CD4-positive, alpha-beta T cell treated with Interleukin-6 at 100 ng/mL for 8 hours (primary cell): ENCODE measurements around the gene GALNT1.

Source experiments
- DNase-seq: peaks from one replicate; pipeline ENCODE4 v3.0.0-alpha.2; 2020; ENCODE audit warnings: mixed read lengths, low spot score

Gene GALNT1

GRCh38 chr18:35673682-35674081 lies 92.1 kb downstream of the GALNT1 start:
- no peak for DNase-seq

DNA sequence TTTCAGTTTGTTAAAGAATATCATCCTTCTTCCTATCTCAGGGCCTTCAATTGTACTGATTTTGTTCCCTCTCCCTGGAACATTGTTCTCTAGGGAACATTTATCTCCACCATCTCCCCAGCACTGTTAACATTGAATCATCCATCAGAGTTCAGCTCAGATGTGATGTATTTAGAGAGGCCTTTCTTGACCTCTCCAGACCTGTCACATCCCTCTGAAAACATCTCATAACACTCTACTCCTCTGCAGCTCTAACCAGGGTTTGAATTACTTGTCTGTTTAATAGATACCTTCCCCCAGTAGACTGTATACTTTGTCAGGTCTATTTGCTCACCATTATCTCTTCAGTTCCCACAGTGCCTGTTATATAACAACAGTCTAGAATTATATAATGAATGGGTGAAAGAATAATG lies 98.6 kb downstream of the GALNT1 start:
- DNase-seq: no peak

DNA sequence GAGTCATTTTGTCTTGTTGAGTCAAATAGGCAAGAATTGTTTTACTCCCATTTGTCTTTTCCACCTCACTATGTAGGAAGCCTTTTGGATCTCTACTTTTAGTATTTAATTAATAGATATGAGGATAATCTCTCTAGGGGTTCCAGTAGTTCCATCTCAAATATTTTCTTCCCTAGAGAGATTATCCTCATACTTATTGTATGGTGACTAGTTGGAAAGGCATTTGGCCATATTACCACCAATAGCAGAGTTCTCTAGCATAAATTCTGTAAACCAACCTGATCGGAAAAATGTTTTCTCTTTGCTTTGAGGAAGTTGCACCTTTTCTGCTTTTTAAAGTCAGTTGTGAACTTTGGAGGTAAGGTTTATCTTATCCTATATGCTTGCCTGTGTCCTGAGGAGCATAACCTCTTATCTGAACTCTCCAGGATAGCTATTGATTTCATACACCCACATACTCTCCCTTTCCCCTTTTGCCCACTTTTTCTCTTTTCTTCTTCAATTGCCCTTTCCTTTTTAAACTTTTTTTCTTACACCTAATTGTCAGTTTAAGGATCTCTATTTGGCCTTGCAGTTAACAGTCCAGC lies 100.8 kb downstream of the GALNT1 start:
- DNase-seq: no peak

- no peak for DNase-seq
Observed at GRCh38 chr18:35683021-35683420, 101.5 kb downstream of the GALNT1 start.

DNA sequence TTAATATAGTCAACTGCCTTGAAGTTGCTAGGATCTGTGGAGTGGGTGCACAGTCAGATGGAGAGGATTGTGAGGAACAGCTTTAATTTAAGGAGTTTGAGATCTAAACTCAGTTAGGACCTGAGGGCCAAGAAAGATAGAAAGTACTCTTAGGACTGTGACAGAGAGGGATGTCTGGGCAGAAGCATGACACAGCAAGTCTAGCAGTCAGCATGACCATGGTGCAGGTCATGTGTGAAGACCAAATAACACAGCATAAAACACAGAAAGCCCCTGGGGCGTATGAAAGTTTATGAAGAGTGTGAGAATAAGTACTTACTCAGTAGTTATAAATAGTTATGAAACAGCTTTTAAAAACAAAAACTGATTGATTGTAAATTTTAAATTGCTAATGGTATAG lies 107.2 kb downstream of the GALNT1 start:
- no peak for DNase-seq

DNA sequence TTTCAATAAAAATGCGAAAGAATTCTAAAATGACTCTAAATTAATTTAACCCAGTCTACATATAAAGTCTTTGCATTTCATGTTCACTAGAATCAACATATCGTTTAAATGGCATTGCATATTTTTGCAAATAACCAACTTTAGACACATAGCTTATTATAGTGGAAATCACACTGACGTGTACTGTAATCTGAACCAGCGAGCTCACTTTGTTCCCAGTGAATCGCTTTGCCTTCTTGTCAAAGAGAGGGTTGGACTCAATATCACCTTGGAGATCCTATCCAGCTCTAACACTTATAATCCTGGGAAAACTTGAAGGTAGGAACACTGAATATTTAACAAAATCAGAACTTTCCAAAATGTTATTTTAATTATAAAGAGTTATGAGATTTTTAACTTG lies 108.2 kb downstream of the GALNT1 start:
- no peak for DNase-seq

DNA sequence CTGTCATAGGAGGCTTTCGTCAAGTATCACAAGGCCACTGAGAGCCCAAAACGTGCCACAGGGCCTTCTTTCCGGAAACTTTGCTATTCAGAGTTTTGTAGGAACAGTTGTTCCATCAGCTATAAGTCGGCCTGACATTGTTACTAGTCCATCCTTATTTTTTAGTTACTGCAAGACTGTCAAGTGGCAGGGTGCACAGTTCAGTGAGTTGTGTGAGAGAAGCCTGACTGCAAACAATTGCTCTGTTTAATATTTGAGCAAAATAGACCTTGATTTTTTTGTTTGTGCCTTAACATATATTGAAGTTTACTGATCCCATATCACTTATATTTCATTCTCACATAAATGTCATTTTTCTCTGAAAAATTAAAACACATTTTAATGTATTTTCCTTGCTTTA lies 110.1 kb downstream of the GALNT1 start:
- no peak for DNase-seq

DNA sequence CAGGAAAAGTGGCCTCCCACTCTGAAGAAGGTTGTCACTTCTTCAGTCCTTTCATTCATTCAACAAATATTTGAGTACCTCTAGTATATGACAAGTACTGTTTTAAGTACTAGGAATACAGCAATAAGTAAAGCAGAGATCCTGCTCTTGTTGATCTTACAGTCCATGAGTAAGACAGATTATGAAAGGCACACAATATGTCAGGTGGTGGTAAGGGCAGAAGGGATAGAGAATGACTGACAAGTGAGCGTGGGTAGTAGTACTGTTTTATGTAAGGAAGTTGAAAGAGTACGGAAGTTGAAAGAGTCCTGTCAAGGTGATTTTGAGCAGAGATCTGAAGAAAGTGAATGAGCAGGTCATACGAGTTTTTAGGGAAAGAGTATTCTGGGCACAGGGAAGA lies 111.3 kb downstream of the GALNT1 start:
- no peak for DNase-seq

- no peak for DNase-seq
Observed at GRCh38 chr18:35693829-35694228, 112.3 kb downstream of the GALNT1 start.

DNA sequence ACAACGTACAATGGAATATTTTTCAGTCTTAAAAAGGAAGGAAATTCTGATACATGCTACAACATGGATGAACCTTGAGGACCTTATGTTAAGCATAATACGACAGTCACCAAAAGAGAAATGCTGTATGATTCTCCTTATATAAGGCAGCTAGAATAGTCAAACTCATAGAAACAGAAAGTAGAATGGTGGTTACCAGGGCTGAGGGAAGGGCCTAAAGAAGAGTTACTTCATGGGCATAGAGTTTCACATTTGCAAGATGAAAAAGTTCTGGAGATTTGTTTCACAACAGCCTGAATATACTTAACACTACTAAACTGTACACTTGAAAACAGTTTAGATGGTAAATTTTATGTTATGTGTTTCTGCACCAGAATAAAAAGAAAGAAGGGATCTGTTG lies 113.3 kb downstream of the GALNT1 start:
- no peak for DNase-seq

DNA sequence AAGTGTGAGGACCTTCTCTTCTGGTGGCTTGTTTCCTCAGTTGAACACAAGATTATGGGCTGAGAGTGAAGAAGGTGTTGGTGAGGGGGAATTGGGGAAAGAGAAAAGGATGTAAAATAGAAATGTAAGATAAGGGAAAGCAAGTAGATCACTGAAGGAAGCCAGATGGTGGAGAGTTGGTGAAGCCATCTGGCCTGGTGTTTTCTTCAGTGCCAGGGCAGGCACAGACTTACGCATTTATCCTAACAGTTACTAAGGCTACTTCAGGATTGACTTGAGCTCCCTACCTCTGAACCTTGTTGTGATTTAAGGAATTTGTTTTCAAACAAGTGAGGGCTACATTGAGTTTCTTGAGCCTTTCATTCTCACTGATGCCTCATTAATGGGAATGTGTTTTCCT lies 113.8 kb downstream of the GALNT1 start:
- DNase-seq: no peak

DNA sequence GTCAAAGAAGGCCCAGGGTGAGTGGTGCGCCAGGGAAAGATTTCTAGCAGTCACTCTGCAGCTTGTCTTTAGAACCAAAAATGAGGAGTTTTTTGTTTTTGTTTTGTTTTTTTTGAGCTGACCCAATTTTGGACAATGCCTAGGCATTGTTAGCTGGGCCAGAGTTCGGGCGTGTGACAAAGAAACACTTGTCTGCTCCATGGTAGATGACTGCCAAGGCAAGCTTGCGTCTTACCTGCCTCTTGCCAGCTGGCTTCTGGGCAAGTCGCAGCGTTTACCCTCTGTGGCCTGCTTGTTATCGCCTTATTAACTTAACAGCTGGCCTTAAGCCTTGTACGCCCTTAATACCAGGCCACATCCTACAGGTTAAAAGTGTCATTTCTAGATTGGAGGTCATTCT lies 114.3 kb downstream of the GALNT1 start:
- DNase-seq: no peak

- DNase-seq: no peak
Observed at GRCh38 chr18:35696307-35696706, 114.8 kb downstream of the GALNT1 start.

GRCh38 chr18:35697869-35698268 lies 116.3 kb downstream of the GALNT1 start:
- DNase-seq: no peak

DNA sequence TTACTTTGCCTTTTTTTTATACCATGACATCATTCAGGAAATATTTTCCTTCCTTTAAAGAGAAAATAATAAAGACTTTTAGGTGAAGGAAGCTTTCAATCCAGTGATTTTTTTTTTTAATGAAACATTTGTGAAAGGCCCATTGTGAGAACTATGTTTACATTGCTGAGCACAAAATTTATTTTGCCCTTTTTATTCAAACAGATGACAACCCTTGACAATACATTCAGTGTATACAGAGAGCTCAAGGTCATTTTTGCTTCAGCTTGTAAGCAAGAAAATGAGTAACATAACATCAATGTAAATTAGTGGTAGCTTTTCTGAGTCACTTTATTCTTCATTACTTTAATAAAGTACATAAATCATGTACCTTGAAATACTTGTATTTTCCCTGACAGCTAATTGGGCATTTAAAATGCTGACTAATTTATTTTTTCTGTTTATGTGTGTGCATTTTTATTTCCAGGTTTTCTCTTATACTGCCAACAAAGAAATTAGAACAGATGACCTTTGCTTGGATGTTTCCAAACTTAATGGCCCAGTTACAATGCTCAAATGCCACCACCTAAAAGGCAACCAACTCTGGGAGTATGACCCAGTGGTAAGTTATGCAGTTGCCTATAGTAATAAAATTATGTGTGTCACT lies 121.6 kb downstream of the GALNT1 start:
- no peak for DNase-seq

DNA sequence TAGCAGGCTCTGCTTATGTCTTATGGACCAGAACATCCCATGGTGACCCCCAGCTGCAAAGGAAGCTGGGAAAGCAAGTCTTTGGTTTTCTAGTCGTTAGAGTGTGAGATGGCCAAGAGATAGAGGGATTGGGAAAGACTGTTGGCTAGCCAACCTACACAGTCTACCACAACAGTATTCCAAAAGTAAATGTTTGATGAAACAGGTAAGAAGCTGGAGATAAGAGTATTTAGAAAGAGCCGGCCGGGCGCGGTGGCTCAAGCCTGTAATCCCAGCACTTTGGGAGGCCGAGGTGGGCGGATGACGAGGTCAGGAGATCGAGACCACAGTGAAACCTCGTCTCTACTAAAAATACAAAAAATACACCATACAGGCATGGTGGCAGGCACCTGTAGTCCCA lies 124.4 kb downstream of the GALNT1 start:
- DNase-seq: no peak

DNA sequence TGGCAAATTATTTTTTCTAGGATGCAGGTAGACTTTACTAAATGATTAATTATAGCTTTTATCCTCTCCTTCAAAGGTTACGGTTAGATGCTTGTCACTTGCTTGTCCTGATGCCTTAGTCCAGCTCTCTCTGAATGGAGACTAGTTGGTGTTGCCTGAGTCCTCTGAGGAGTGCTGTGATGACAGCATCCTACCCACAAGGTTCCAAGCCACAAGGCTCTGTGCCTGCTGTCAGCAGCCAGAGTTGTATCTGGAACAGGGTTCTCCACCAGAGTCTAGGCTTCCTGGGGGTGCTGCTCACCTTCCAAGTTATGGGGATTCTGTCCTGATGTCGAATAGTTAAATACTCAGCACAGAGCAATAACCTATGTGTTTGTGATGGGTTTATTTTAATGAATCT lies 125.7 kb downstream of the GALNT1 start:
- no peak for DNase-seq

DNA sequence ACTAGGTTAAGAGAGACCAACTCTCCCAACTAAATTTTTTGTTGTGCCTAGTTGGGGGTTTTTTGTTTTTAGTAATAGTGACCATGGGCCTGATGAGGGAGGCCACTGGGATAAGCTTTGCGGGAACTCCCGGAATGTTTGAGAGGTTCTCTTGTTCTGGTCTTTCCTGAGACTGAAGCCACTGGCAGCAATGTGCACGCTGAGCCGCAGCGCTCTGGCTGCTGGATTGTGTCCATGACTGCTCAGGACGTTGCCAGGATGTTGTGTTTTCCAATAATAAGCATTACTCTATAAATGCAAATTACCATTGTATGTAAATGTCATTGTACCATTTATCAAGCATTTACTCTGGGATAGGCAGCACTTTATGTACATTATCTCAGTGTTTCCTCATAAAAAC lies 126.1 kb downstream of the GALNT1 start:
- no peak for DNase-seq

- DNase-seq: no peak
Observed at GRCh38 chr18:35710581-35710980, 129.0 kb downstream of the GALNT1 start.

GRCh38 chr18:35711227-35711626 lies 129.7 kb downstream of the GALNT1 start:
- no peak for DNase-seq

DNA sequence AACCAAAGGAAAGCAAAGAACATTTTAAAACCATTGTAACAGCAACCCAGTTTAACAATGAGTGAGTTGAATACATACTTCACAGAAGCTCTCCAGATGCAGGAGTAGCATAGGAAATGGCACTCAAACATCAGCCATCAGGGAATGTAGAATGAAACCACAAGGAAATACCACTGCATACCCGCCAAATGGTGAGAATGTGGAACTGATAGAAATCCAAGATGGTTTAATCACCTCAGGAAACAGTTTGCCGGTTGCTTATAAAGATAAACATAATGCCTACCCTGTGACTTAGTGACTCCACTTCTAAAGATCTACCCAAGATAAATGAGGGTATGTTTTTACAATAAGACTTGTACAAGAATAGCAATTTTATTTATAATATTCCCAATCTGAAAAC lies 132.0 kb downstream of the GALNT1 start:
- no peak for DNase-seq

DNA sequence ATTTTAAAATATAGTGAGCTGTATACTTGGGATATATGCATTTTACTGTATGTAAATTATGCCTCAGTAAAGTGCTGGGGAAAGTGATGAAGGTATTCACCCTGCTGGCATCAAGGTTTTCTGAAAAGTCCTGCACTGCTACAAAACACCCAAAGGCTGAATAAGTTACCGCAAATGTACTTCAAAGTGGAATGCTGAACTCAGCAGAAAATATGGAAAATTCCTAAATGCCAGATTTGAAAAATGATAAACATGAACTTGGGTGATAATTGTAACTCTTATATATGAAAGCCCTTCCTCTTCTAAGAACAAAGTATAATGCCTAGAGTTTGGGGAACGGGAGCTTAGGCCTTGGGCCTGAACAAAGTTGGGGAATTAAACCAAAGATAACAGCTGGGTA lies 133.0 kb downstream of the GALNT1 start:
- DNase-seq: no peak

GRCh38 chr18:35715139-35715538 lies 133.6 kb downstream of the GALNT1 start:
- no peak for DNase-seq

GRCh38 chr18:35716169-35716831 lies 134.8 kb downstream of the GALNT1 start:
- no peak for DNase-seq
